ENCODE measurements around the gene PLSCR3. TPM values are rescaled to one million over a fixed set of nuclear protein-coding genes. Genes with fewer than 3 reads are reported as not detected.

PLSCR3 gene
- total and polyA plus RNA-seq, 2 donors (not counting 3 experiments of a cell fraction or from before 2014, with no cell fraction given) = 59.9 to 94.8 TPM

DNA sequence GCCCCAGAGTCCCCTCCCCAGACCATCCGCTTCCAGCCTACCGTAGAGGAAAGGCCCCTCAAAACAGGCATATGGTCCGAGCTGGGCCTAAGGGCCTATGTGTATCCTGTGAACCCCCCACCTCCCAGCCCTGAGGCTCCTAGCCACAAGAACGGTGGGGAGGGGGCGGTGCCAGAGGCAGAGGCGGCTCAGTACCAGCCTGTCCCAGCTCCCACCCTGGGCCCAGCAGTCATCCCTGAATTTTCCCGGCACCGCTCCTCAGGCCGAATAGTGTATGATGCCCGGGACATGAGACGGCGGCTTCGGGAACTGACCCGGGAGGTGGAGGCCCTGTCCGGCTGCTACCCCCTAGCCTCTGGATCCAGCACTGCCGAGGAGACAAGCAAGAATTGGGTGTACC, 26.9 kb upstream of the PLSCR3 start:
- TF ChIP-seq FOS (IDR thresholded peaks at IDR 0.05; ENCODE audit: borderline replicate concordance, insufficient read depth, low read length) = no peak
- TF ChIP-seq GATA2 (IDR thresholded peaks at IDR 0.05; ENCODE audit: insufficient read depth, insufficient read length, low read depth, low read length) = no peak
- TF ChIP-seq JUN (IDR thresholded peaks at IDR 0.05; ENCODE audit: borderline replicate concordance, insufficient read depth, insufficient read length, low read depth) = no peak
- TF ChIP-seq MAX (IDR thresholded peaks at IDR 0.05; ENCODE audit: insufficient read depth, insufficient read length) = no peak
- TF ChIP-seq MYC (IDR thresholded peaks at IDR 0.05; ENCODE audit: low read depth, low read length) = no peak
- TF ChIP-seq POLR2A (IDR thresholded peaks at IDR 0.05; ENCODE audit: low read depth, low read length) = no peak
- TF ChIP-seq POLR2AphosphoS5 (IDR thresholded peaks at IDR 0.05; ENCODE audit: insufficient read depth, low read depth, low read length) = no peak
- TF ChIP-seq EZH2 (IDR thresholded peaks at IDR 0.05; ENCODE audit: borderline replicate concordance, low read depth, low read length, severe bottlenecking) = no peak
- no peak for TF ChIP-seq CTCF (IDR thresholded peaks at IDR 0.05; ENCODE audit: extremely low read depth in 1 of 2, insufficient read depth in 1 of 2, low read depth in 1 of 2, low read length in 2 of 2)
- DNase-seq (ENCODE audit: low read depth, low spot score) = no peak
- Histone ChIP-seq H3K9ac (replicated peaks; ENCODE audit: extremely low read depth, insufficient read depth, low read length) (no peak overlapping the region), H3K27me3 (ENCODE audit: control insufficient read depth in 2 of 2, insufficient read depth in 2 of 2, low read length in 2 of 2) (no peaks in the 10 kb centered on the region), H3K4me2 (ENCODE audit: insufficient read depth, low read length) (no peak overlapping the region), H3K9me3 (replicated peaks; ENCODE audit: control insufficient read depth, insufficient read depth, low read length) (no peaks in the 10 kb centered on the region), H3K27ac (ENCODE audit: insufficient read depth, low read depth, low read length) (no peak overlapping the region), H3K4me3 (replicated peaks in 1 of 3; ENCODE audit: insufficient read depth in 1 of 3, low read depth in 1 of 3, low read length in 3 of 3) (no peak overlapping the region), H3K4me1 (ENCODE audit: control insufficient read depth, extremely low read depth, insufficient read depth, low read length) (no peaks in the 10 kb centered on the region), H3K79me2 (ENCODE audit: control insufficient read depth, insufficient read depth, low read length) (no peaks in the 10 kb centered on the region), H3K36me3 (ENCODE audit: control insufficient read depth in 2 of 2, extremely low read depth in 1 of 2, insufficient read depth in 2 of 2, low read length in 2 of 2) (no peaks in the 10 kb centered on the region), H4K20me1 (replicated peaks; ENCODE audit: control insufficient read depth, extremely low read depth, insufficient read depth, low read length) (no peaks in the 10 kb centered on the region), H2AFZ (ENCODE audit: low read depth, low read length) (no peak overlapping the region), H3K9me1 (replicated peaks; ENCODE audit: control insufficient read depth, extremely low read depth, insufficient read depth, low read length) (no peaks in the 10 kb centered on the region)
- POLR2A ChIA-PET = no interaction called here
- intact Hi-C loops (cut with micrococcal nuclease) = no loop called here
- no peak for FAIRE-seq
- CTCF ChIA-PET = no interaction called here
- no TSS peak for BruUV-seq (replicated peaks)
- dilution Hi-C loops (cut with MboI; ENCODE audit: extremely low pct_ligation_motif_present, low sequenced_read_pairs) = no loop called here

All from endothelial cell of umbilical vein (primary cell).